Activated CD8-positive, alpha-beta memory T cell treated with anti-CD3 and anti-CD28 coated beads for 24 hours (primary cell): Measurements from ENCODE around the gene TLX2.
"Not testable (repeated sequence)": the region's sequence is repeated elsewhere in the genome, so short reads cannot be mapped to it uniquely, and the experiment has no call there.

Experiments
- DNase-seq: peaks from one replicate; pipeline ENCODE4 v3.0.0-alpha.2; 2020

The TLX2 gene

DNA sequence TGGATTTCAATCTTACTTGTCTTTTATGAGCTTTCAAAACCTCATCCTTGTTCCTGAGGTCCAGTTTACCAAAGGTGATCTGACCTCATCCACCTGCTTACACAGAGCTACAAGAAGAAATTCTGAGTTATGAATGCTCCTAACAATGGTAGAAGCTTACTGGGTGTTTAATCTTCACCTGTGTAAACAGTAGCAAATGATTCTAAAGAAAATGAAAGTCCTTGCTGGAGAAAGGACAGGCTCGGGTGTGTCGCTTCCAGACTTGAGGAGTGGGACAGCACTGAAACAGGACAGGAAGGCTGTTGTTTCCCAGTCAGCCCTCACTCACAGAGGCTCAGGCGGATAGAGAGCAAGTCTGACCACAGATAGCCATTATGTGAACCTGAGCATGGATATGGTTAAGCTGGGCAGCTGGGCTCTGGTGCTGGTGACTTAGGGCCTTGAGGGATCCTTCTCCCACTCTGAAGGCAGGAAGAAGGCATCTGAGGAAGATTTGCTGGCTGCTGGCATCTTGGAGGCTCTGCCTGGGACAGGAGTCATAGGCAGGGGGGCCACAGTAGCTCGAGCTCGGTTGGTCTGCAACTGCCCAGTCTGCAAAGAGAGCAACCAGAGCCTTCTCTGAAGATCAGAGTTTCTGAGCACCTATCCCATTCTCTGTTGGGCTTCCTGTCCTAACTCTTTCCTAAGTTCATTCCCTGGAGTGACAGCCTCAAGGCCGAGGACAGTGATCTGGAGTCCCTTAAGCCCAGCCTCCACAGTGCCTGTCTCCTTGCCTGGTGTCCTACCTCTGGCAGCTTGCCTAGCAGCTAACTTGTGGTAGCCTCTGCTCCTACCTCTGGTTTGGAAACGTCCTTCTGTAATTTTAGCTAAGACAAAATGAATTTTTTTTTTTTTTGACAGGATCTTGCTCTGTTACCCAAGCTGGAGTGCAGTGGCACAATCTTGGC is 44.3 kb downstream of the TLX2 start:
- DNase-seq: no peak

DNA sequence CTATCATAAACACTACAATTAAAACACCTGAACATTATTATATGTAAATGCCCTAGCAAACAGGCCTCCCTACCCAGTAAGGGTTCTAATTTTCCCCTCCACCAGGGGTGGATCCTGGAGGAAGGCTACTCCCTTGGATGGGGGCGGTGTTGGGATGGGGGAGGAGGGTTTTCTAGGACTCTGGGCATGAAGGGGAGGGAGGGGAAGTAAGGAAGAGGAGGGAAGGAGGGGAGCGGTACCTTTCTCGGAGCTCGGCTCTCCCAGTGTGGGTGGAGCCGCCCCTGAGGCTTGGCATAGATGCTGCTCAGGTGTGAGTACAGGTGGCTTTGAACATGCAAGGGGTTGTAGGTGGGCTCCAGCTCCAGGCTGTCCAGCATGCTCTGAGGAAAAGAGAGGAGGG is 45.7 kb downstream of the TLX2 start:
- no peak for DNase-seq

DNA sequence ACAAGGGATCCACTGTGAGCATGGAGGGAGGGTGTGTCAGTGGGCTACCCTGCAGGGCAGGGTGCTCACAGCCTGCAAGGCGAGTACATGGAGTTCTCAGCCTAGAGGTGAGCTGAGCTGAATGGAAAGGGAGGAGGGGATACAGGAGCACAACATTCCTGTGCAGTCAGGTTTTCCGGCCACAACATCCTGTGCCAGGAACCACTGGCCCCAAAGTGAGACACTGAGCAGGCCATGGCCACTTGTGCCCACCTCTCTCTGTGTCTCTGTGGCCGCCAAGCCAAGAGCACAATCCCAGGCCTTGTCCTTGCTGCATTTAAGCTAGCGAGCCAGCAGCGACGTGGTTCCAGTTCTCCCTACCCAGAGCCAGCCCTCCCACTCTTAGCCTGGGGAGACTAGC is 46.3 kb downstream of the TLX2 start:
- no peak for DNase-seq

DNA sequence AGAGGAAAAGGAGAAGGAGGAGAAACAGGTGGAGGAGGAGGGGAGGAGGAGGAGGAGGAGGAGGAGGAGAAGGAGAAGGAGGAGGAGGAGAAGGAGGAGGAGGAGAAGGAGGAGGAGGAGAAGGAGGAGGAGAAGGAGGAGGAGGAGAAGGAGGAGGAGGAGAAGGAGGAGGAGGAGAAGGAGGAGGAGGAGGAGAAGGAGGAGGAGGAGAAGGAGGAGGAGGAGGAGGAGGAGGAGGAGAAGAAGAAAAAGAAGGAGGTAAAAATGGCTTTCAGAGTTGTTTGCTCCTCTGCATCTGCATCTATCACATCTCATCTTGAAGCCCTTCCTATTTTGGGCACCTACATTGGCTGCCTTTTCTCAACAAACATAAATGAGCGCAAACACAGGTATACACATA is 46.8 kb downstream of the TLX2 start:
- DNase-seq: not testable (repeated sequence)

DNA sequence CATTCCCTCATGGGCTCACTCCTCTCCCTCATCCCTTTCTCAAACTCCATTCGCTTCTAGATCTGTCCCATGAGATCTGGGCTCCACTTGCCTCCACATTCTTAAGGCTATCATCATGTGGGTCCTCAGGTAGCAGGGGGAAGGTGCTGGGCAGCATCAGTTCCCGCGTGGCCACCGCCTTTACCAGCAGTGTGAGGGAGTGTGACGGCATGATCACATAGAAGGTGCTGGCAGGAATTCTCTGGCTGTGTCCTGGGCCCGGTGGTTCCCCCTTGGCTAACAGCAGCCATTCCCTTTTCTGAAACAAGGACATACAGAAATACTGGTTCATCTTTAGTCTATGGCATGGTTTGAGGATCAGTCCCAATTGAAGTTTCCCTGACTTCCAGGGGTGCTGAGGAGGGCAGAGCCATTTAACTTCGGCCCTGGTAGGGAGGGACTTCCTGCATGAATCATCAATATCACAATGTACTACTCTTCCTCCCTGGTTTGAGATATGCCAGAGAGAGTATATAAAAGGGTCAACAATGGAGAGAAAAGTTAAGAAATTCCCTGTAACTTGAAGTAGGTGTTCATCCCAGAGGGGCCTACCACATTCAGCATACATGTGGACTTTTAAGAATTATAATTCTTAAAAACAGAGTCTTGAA is 48.0 kb downstream of the TLX2 start:
- no peak for DNase-seq

DNA sequence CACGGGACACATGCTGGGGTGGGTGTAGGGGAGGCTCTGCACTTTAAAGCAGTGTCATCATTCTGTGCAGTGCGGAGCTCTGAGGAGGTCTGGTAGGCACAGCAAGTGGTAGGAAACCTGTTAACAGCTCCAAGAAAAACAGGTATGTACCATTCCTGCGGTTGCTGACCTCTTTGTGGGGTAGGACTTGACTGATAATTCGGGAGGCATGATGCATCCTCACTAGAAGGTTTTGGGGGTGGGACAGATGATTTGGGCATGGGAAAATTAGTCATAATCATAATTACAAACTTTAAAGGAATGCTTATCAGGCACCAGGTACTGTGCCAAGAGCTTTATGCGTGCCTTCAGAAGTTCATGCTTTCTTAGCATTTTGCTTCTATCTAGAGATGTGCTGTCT is 50.0 kb downstream of the TLX2 start:
- DNase-seq: no peak

DNA sequence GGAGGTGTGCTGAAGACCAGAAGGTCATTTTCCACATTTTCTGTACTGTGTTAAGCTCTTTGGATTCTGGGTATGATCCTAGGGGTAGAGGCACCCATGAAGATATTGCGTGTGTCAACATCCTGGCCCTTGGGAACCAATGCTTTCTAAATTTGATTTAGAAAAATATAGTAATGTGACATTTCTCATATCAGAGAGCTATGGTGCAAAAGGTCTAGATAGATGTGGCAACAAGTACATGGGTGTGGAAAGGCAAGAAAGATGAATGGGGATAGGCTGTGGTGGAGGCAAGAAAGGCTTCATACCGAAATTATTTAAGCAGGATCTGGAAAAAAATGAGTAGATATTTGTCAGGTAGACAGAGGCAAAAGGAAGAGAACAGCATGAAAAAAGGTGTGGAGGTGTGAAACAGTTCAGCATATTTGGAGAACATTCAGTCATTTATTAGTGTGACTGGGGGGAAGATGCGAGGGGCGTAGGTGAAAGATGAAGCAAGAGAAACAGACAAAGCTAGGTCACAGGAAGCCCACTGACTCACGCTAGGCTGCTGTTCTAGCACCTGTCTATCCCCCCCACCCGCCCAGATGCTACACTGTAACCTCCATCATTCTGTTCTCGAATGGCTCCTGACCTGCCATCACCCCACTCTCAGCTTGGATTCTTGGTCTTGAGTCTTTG is 52.0 kb downstream of the TLX2 start:
- DNase-seq: no peak

DNA sequence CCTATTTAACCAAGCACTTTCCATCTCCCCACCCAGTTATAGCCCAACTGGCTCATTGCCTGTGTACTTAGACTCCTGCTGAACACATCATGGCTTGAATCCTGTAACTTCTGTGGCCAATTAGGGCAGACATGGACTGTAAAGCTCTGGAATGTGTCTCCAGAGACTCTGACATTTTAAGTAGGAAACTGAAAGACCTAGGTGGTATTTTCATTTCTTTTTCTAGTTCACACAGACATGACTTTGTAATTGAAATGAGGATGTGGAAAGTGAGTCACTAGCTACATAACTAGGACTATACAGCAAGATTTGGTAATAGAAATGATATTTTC is 52.5 kb downstream of the TLX2 start:
- DNase-seq: no peak
